ENCODE results near the gene NAPA.
A peak's percentile ranks its signal among the peaks of the same experiment; 100 is the strongest.

Gene NAPA

GRCh38 chr19:47445527-47445926 lies 69.3 kb downstream of the NAPA start:
- no peaks in the 10 kb centered on the region for H3K9me3 ChIP-seq (ENCODE audit: control insufficient read depth, low read depth, low read length)

GRCh38 chr19:47444388-47444821 lies 70.5 kb downstream of the NAPA start:
- no peaks in the 10 kb centered on the region for H3K36me3 ChIP-seq (ENCODE audit: control insufficient read depth, low read depth, low read length)
- H3K27ac ChIP-seq (ENCODE audit: low read length): no peak overlapping the region
- H3K9me3 ChIP-seq (ENCODE audit: control insufficient read depth, low read depth, low read length): no peaks in the 10 kb centered on the region
- H3K4me3 ChIP-seq (ENCODE audit: low read length): no peak overlapping the region
- H3K27me3 ChIP-seq (ENCODE audit: control insufficient read depth, insufficient read depth, low read length): peaks cover 38% of the 10 kb centered on the region
- H3K9ac ChIP-seq (ENCODE audit: low read length): no peak overlapping the region
- H3K4me1 ChIP-seq (ENCODE audit: control insufficient read depth, low read depth, low read length): peaks cover 18% of the 10 kb centered on the region

More at GRCh38 chr19:47445527-47445926, 69.3 kb downstream of the NAPA start:
- Histone ChIP-seq H3K4me1 (ENCODE audit: control insufficient read depth, low read depth, low read length) (peaks cover 18% of the 10 kb centered on the region), H3K9ac (ENCODE audit: low read length) (no peak overlapping the region), H3K4me3 (ENCODE audit: low read length) (peak overlapping the region; percentile 1), H3K27me3 (ENCODE audit: control insufficient read depth, insufficient read depth, low read length) (peaks cover 38% of the 10 kb centered on the region), H3K36me3 (ENCODE audit: control insufficient read depth, low read depth, low read length) (no peaks in the 10 kb centered on the region), H3K27ac (ENCODE audit: low read length) (no peak overlapping the region)

- H3K4me3 ChIP-seq (ENCODE audit: low read length): no peak overlapping the region
- no peaks in the 10 kb centered on the region for H3K9me3 ChIP-seq (ENCODE audit: control insufficient read depth, low read depth, low read length)
- peaks cover 11% of the 10 kb centered on the region for H3K4me1 ChIP-seq (ENCODE audit: control insufficient read depth, low read depth, low read length)
- no peak overlapping the region for H3K9ac ChIP-seq (ENCODE audit: low read length)
- H3K27ac ChIP-seq (ENCODE audit: low read length): no peak overlapping the region
- H3K27me3 ChIP-seq (ENCODE audit: control insufficient read depth, insufficient read depth, low read length): peaks cover 31% of the 10 kb centered on the region
- H3K36me3 ChIP-seq (ENCODE audit: control insufficient read depth, low read depth, low read length): no peaks in the 10 kb centered on the region
Observed at GRCh38 chr19:47443331-47443730, 71.5 kb downstream of the NAPA start.

GRCh38 chr19:47438793-47439220 lies 76.1 kb downstream of the NAPA start:
- Histone ChIP-seq H3K4me1 (ENCODE audit: control insufficient read depth, low read depth, low read length) (no peaks in the 10 kb centered on the region), H3K4me3 (ENCODE audit: low read length) (no peak overlapping the region), H3K9me3 (ENCODE audit: control insufficient read depth, low read depth, low read length) (no peaks in the 10 kb centered on the region), H3K9ac (ENCODE audit: low read length) (no peak overlapping the region), H3K27me3 (ENCODE audit: control insufficient read depth, insufficient read depth, low read length) (no peaks in the 10 kb centered on the region), H3K36me3 (ENCODE audit: control insufficient read depth, low read depth, low read length) (no peaks in the 10 kb centered on the region), H3K27ac (ENCODE audit: low read length) (no peak overlapping the region)
